Measurements from ENCODE around the gene PIGBOS1. TPM values are rescaled to one million over a fixed set of nuclear protein-coding genes. Genes with fewer than 3 reads are reported as not detected.
"Not testable (repeated sequence)": the region's sequence is repeated elsewhere in the genome, so short reads cannot be mapped to it uniquely, and the experiment has no call there.

PIGBOS1 gene
- total RNA-seq, 1 donor from 2014 or later = 9.8 TPM

- intact Hi-C loops (cut with micrococcal nuclease) = no loop called here
Measured at GRCh38 chr15:55297315-55297714, 21.6 kb downstream of the PIGBOS1 start.

- intact Hi-C loops (cut with micrococcal nuclease) = loop anchor here (1.0 to 2.0 kb wide), 3 partner anchors 73 to 148 kb away; no protein-coding TSS in a partner anchor
Measured at GRCh38 chr15:55290528-55291057, 28.3 kb downstream of the PIGBOS1 start.

GRCh38 chr15:55289746-55290527, 29.0 kb downstream of the PIGBOS1 start, which contains the start of gene RAB27A:
Gene RAB27A (minus strand): TSS chr15:55289813. CDS start chr15:55234934, 54,879 bp downstream.
- intact Hi-C loops (cut with micrococcal nuclease) = loop anchor here (1.0 to 2.0 kb wide), 6 partner anchors 13 to 149 kb away; partner anchors contain the start of genes PIGB and PIGBOS1

- intact Hi-C loops (cut with micrococcal nuclease) = loop anchor here (1.0 kb wide), 3 partner anchors 12 to 30 kb away; partner anchors contain the start of genes PIGB and PIGBOS1
Measured at GRCh38 chr15:55289011-55289745, 29.7 kb downstream of the PIGBOS1 start.

GRCh38 chr15:55288006-55288717, 30.8 kb downstream of the PIGBOS1 start:
- intact Hi-C loops (cut with micrococcal nuclease) = no loop called here

- intact Hi-C loops (cut with micrococcal nuclease) = not testable (repeated sequence)
Measured at GRCh38 chr15:55286442-55287189, 32.3 kb downstream of the PIGBOS1 start.

- intact Hi-C loops (cut with micrococcal nuclease) = no loop called here
Measured at GRCh38 chr15:55284426-55284825, 34.5 kb downstream of the PIGBOS1 start.

- intact Hi-C loops (cut with micrococcal nuclease) = no loop called here
Measured at GRCh38 chr15:55283379-55284147, 35.4 kb downstream of the PIGBOS1 start.

- intact Hi-C loops (cut with micrococcal nuclease) = no loop called here
Measured at GRCh38 chr15:55282284-55282833, 36.6 kb downstream of the PIGBOS1 start.

GRCh38 chr15:55281517-55282228, 37.2 kb downstream of the PIGBOS1 start:
- intact Hi-C loops (cut with micrococcal nuclease) = loop anchor here (2.0 kb wide), 1 partner anchor 59 kb away; no protein-coding TSS in a partner anchor

- intact Hi-C loops (cut with micrococcal nuclease) = loop anchor here (2.0 kb wide), 1 partner anchor 58 kb away; no protein-coding TSS in a partner anchor
Measured at GRCh38 chr15:55280589-55280988, 38.3 kb downstream of the PIGBOS1 start.

GRCh38 chr15:55279746-55280351, 39.1 kb downstream of the PIGBOS1 start:
- intact Hi-C loops (cut with micrococcal nuclease) = loop anchor here (2.0 kb wide), 1 partner anchor 57 kb away; no protein-coding TSS in a partner anchor

- intact Hi-C loops (cut with micrococcal nuclease) = no loop called here
Measured at GRCh38 chr15:55279100-55279745, 39.7 kb downstream of the PIGBOS1 start.

- intact Hi-C loops (cut with micrococcal nuclease) = loop anchor here (1.0 to 2.0 kb wide), 4 partner anchors 10 to 131 kb away; partner anchors contain the start of genes CCPG1, PIERCE2 and RAB27A
Measured at GRCh38 chr15:55277715-55278114, 41.2 kb downstream of the PIGBOS1 start.

- intact Hi-C loops (cut with micrococcal nuclease) = loop anchor here (1.0 to 2.0 kb wide), 4 partner anchors 10 to 132 kb away; partner anchors contain the start of genes CCPG1, PIERCE2 and RAB27A
Measured at GRCh38 chr15:55277116-55277564, 41.8 kb downstream of the PIGBOS1 start.

GRCh38 chr15:55276324-55276723, 42.6 kb downstream of the PIGBOS1 start:
- intact Hi-C loops (cut with micrococcal nuclease) = loop anchor here (2.0 kb wide), 2 partner anchors 22 to 132 kb away; partner anchors contain the start of genes CCPG1 and PIERCE2

GRCh38 chr15:55270291-55270690, 48.6 kb downstream of the PIGBOS1 start:
- intact Hi-C loops (cut with micrococcal nuclease) = no loop called here
